Epithelial cell of proximal tubule (primary cell): Measurements from ENCODE around the gene AGER. TPM values are rescaled to one million over a fixed set of nuclear protein-coding genes. Genes with fewer than 3 reads are reported as not detected.
A peak's percentile ranks its signal among the peaks of the same experiment; 100 is the strongest.
"Not testable (repeated sequence)": the region's sequence is repeated elsewhere in the genome, so short reads cannot be mapped to it uniquely, and the experiment has no call there.

Experiments used
- DNase-seq: peaks from one replicate; pipeline ENCODE4 v3.0.0-alpha.2; 2011; ENCODE audit warnings: low read depth
- H3K4me3 ChIP-seq: 2 replicates; pipeline ENCODE4 v1.5.1; 2011; ENCODE audit warnings: low read depth, mild to moderate bottlenecking, low read length
- CTCF ChIP-seq: conservative IDR thresholded peaks from 2 replicates; pipeline ENCODE4 v1.5.1; 2012; ENCODE audit warnings: low read depth, mild to moderate bottlenecking, low read length
- total RNA-seq: library from RNA; depleted of rRNA; stranded (reverse); fragments of >200 nt; gene quantifications from 2 replicates; pipeline ENCODE4 v1.2.3, GENCODE V29; 2015

The AGER gene
- total RNA-seq, 1 donor from 2014 or later: 1.4 TPM

- no peak for TF ChIP-seq CTCF
- peak overlapping the region; percentile 82 for H3K4me3 ChIP-seq
- no peak for DNase-seq
These were observed 4.5 kb upstream of the AGER start for GRCh38 chr6:32188381-32189068.

GRCh38 chr6:32187725-32188380 lies 3.8 kb upstream of the AGER start:
- H3K4me3 ChIP-seq: peak overlapping the region; percentile 82
- not testable (repeated sequence) for DNase-seq

GRCh38 chr6:32187009-32187709 lies 3.1 kb upstream of the AGER start:
- H3K4me3 ChIP-seq: no peak overlapping the region
- no peak for DNase-seq
- TF ChIP-seq CTCF: no peak

GRCh38 chr6:32186151-32186840 lies 2.2 kb upstream of the AGER start:
- H3K4me3 ChIP-seq, DNase-seq: not testable (repeated sequence)

GRCh38 chr6:32185681-32186131 lies 1.7 kb upstream of the AGER start:
- not testable (repeated sequence) for H3K4me3 ChIP-seq, DNase-seq

- DNase-seq: no peak
These were observed 470 bp downstream of the AGER start for GRCh38 chr6:32183483-32184083.

GRCh38 chr6:32183030-32183429 lies 1.0 kb downstream of the AGER start:
- TF ChIP-seq CTCF: no peak
- DNase-seq: no peak
- H3K4me3 ChIP-seq: no peak overlapping the region

More at GRCh38 chr6:32183483-32184083, 470 bp downstream of the AGER start:
- H3K4me3 ChIP-seq: no peak overlapping the region
- no peak for TF ChIP-seq CTCF

- DNase-seq: no peak
- H3K4me3 ChIP-seq: no peak overlapping the region
- TF ChIP-seq CTCF: no peak
These were observed 1.5 kb downstream of the AGER start for GRCh38 chr6:32182555-32182981.
